HepG2 (cell line): ENCODE results near the gene MAGEA8. TPM values are rescaled to one million over a fixed set of nuclear protein-coding genes. Genes with fewer than 3 reads are reported as not detected.

Source experiments
- ATAC-seq: fragments of 200-7000 bp; cut with Tn5 transposase; 3 replicates; pipeline ENCODE4 v1.9.1; 2020; ENCODE audit warnings: mild to moderate bottlenecking, moderate library complexity
- BruUV-seq: library from RNA; stranded (reverse); fragments of 400-500 nt; replicated peaks from 2 replicates; lab custom pipeline; 2021; lab: Mats Ljungman, UMichigan
- CTCF ChIA-PET: fragments of 300-600 bp; formaldehyde crosslinking; extraction: SDS; loops from one replicate; lab custom pipeline; 2021; ENCODE audit warnings: low total read pairs, inconsistent platforms, low intra/inter-chr PET ratio; lab: Yijun Ruan, JAX
- POLR2A ChIA-PET: fragments of 350-600 bp; sonication (Branson Sonifier 250); formaldehyde crosslinking; loops from one replicate; lab custom pipeline; 2020; ENCODE audit warnings: antibody characterized with exemption, inconsistent platforms; lab: Yijun Ruan, JAX
- DNase-seq: peaks from one replicate; pipeline ENCODE4 v3.0.0-alpha.2; 2015; ENCODE audit warnings: low spot score
- FAIRE-seq: peaks from 3 replicates; lab custom pipeline; 2011; peaks lifted over from hg19 to GRCh38; lab: Jason Lieb, UNC
- H2AFZ ChIP-seq: one replicate; pipeline ENCODE4 v1.6.1; 2011; ENCODE audit warnings: low read length, inconsistent platforms
- H3K27ac ChIP-seq: fragments of 300-600 bp; 3 replicates; pipeline ENCODE4 v1.8.0; 2011; ENCODE audit warnings: mixed run types, mild to moderate bottlenecking, mixed read lengths, low read length, inconsistent platforms; ENCODE audit not compliant: insufficient read depth; ENCODE audit errors: extremely low read length
- H3K27me3 ChIP-seq, 2 experiments: fragments of 200-600 bp in 1 of 2; 2 replicates in 1 of 2; 3 replicates in 1 of 2; pipeline versions ENCODE4 v1.6.0 to v1.8.0; 2011; ENCODE audit warnings: low read length in 2 of 2, mild to moderate bottlenecking in 2 of 2, moderate library complexity in 2 of 2, inconsistent platforms in 1 of 2; ENCODE audit not compliant: insufficient read depth in 2 of 2, control insufficient read depth in 1 of 2
- H3K36me3 ChIP-seq, 2 experiments: fragments of 200-600 bp in 1 of 2; replicated peaks in 1 of 2; 2 replicates in 1 of 2; 3 replicates in 1 of 2; pipeline versions ENCODE4 v1.5.1 to v1.8.0; 2011; ENCODE audit warnings: low read length in 2 of 2, inconsistent platforms in 1 of 2; ENCODE audit not compliant: insufficient read depth in 2 of 2, control insufficient read depth in 1 of 2
- H3K4me1 ChIP-seq: 2 replicates; pipeline ENCODE4 v1.5.1; 2012; ENCODE audit warnings: low read length, inconsistent platforms; ENCODE audit not compliant: insufficient read depth
- H3K4me2 ChIP-seq: 2 replicates; pipeline ENCODE4 v1.6.0; 2011; ENCODE audit warnings: low read depth, low read length, inconsistent platforms
- H3K4me3 ChIP-seq, 3 experiments: fragments of 200-600 bp in 1 of 3; sonication (generic), shearing (Covaris generic) in 1 of 3; replicated peaks in 1 of 3; 2 replicates each; pipeline ENCODE4 v1.5.1; 2011 to 2016; ENCODE audit warnings: low read length in 3 of 3, inconsistent platforms in 2 of 3, low read depth in 2 of 3, mild to moderate bottlenecking in 2 of 3, control low read depth in 1 of 3, mixed read lengths in 1 of 3; ENCODE audit not compliant: insufficient read depth in 1 of 3
- H3K79me2 ChIP-seq: one replicate; pipeline ENCODE4 v1.6.1; 2011; ENCODE audit warnings: low read length, inconsistent platforms; ENCODE audit not compliant: insufficient read depth
- H3K9ac ChIP-seq: 2 replicates; pipeline ENCODE4 v1.6.0; 2011; ENCODE audit warnings: mild to moderate bottlenecking, low read depth, low read length, inconsistent platforms; ENCODE audit not compliant: insufficient read depth
- H3K9me3 ChIP-seq: 2 replicates; pipeline ENCODE4 v1.5.1; 2012; ENCODE audit warnings: mild to moderate bottlenecking, low read length
- H4K20me1 ChIP-seq: 2 replicates; pipeline ENCODE4 v1.6.0; 2011; ENCODE audit warnings: inconsistent platforms, mild to moderate bottlenecking, low read length, moderate library complexity; ENCODE audit not compliant: insufficient read depth
- CC2D1A ChIP-seq: sonication (generic); formaldehyde crosslinking; IDR thresholded peaks from 2 replicates; pipeline ENCODE4 v1.8.1; 2023; ENCODE audit warnings: mild to moderate bottlenecking, missing genetic modification reagents
- CCDC6 ChIP-seq: sonication (generic); formaldehyde crosslinking; IDR thresholded peaks from 2 replicates; pipeline ENCODE4 v1.8.1; 2022; ENCODE audit warnings: mild to moderate bottlenecking, missing genetic modification reagents, moderate library complexity
- ETS1 ChIP-seq: sonication (generic); formaldehyde crosslinking; IDR thresholded peaks from 2 replicates; pipeline ENCODE4 v1.4.0; 2020; ENCODE audit warnings: missing genetic modification reagents
- HINFP ChIP-seq: sonication (generic); formaldehyde crosslinking; IDR thresholded peaks from 2 replicates; pipeline ENCODE4 v1.4.0; 2020; ENCODE audit warnings: low read depth, mild to moderate bottlenecking, missing genetic modification reagents
- MAFK ChIP-seq, 2 experiments: IDR thresholded peaks in 1 of 2; conservative IDR thresholded peaks in 1 of 2; 2 replicates each; pipeline ENCODE4 v1.6.1; 2011; ENCODE audit warnings: improper control_type of control experiment in 2 of 2, low read length in 2 of 2
- NR2F6 ChIP-seq, 2 experiments: IDR thresholded peaks; 2 replicates each; pipeline ENCODE4 v1.6.1; 2016; ENCODE audit warnings: antibody characterized with exemption in 1 of 2, mild to moderate bottlenecking in 1 of 2
- NR3C1 ChIP-seq: sonication (generic); formaldehyde crosslinking; IDR thresholded peaks from 2 replicates; pipeline ENCODE4 v1.4.0; 2020; ENCODE audit warnings: missing genetic modification reagents
- PLSCR1 ChIP-seq: sonication (generic); formaldehyde crosslinking; IDR thresholded peaks from 2 replicates; pipeline ENCODE4 v1.5.0; 2020; ENCODE audit warnings: missing genetic modification reagents, mild to moderate bottlenecking, borderline replicate concordance
- ZMAT3 ChIP-seq: sonication (generic); formaldehyde crosslinking; conservative IDR thresholded peaks from 2 replicates; pipeline ENCODE4 v1.7.0; 2021; ENCODE audit warnings: missing genetic modification reagents
- ZNF367 ChIP-seq: sonication (generic); formaldehyde crosslinking; IDR thresholded peaks from 2 replicates; pipeline ENCODE4 v1.4.0; 2020; ENCODE audit warnings: missing genetic modification reagents, borderline replicate concordance
- ZNF597 ChIP-seq: sonication (generic); formaldehyde crosslinking; IDR thresholded peaks from 2 replicates; pipeline ENCODE4 v1.5.0; 2020; ENCODE audit warnings: missing genetic modification reagents
- ZNF720 ChIP-seq: sonication (generic); formaldehyde crosslinking; IDR thresholded peaks from 2 replicates; pipeline ENCODE4 v1.4.0; 2020; ENCODE audit warnings: missing genetic modification reagents
- ZNF768 ChIP-seq: sonication (generic); formaldehyde crosslinking; IDR thresholded peaks from 2 replicates; pipeline ENCODE4 v1.4.0; 2020; ENCODE audit warnings: missing genetic modification reagents
- ZNF775 ChIP-seq: sonication (generic); formaldehyde crosslinking; IDR thresholded peaks from 2 replicates; pipeline ENCODE4 v1.4.0; 2020; ENCODE audit warnings: missing genetic modification reagents, mild to moderate bottlenecking, moderate library complexity, borderline replicate concordance
- ZNF788 ChIP-seq: sonication (generic); formaldehyde crosslinking; IDR thresholded peaks from 2 replicates; pipeline ENCODE4 v1.5.0; 2020; ENCODE audit warnings: mild to moderate bottlenecking, missing genetic modification reagents, borderline replicate concordance
- WGBS: methylation state at CpG from one replicate; pipeline ENCODE4 v1.1.6; 2017; ENCODE audit warnings: low lambda C conversion rate; 5-methylcytosine and 5-hydroxymethylcytosine counted together
- in situ Hi-C: cut with HindIII; loops from 2 replicates; pipeline ENCODE4 v1.10.0; 2017; ENCODE audit warnings: low pct_unique_long_range_greater_than_20kb; ENCODE audit not compliant: extremely low pct_ligation_motif_present
- intact Hi-C: fragments of 100-400 bp; cut with micrococcal nuclease; formaldehyde crosslinking; loops from one replicate; pipeline ENCODE4 v1.10.0; 2022; ENCODE audit not compliant: unreplicated experiment
- polyA plus RNA-seq, 8 experiments: library from polyadenylated mRNA; depleted of rRNA in 3 of 8; stranded (reverse) in 7 of 8; unstranded in 1 of 8; fragments of >200 nt; fragmentation: Illumina TruSeq in 4 of 8; extraction: Trizol in 4 of 8; gene quantifications; 2 replicates each; pipeline versions ENCODE4 v1.2.1 to v1.2.3, GENCODE V29; 2011 to 2016; ENCODE audit warnings: low read depth in 4 of 8, missing spikeins in 1 of 8, mixed read lengths in 1 of 8; ENCODE audit not compliant: insufficient read depth in 1 of 8
- total RNA-seq, 5 experiments: library from RNA; depleted of rRNA; stranded (reverse); fragments of >200 nt; fragmentation: Illumina TruSeq; extraction: Trizol; gene quantifications; 2 replicates each; pipeline ENCODE4 v1.2.3, GENCODE V29; 2016; ENCODE audit warnings: low read depth in 1 of 5

The MAGEA8 gene
- total and polyA plus RNA-seq, 2 of the 13 experiments (the other 11 are each of a cell fraction or from before 2014, with no cell fraction given), result not detected

- Histone ChIP-seq H4K20me1 (no peaks in the 10 kb centered on the region), H3K79me2 (no peaks in the 10 kb centered on the region), H3K4me2 (no peak overlapping the region), H3K27ac (no peak overlapping the region), H3K4me1 (no peaks in the 10 kb centered on the region), H2AFZ (no peak overlapping the region), H3K9me3 (no peaks in the 10 kb centered on the region), H3K9ac (no peak overlapping the region), H3K4me3 (no peak overlapping the region), H3K36me3 (no peaks in the 10 kb centered on the region), H3K27me3 (no peaks in the 10 kb centered on the region; a peak in 1 of 5 replicates)
- ATAC-seq, result no peak
- 10% methylated on average over 2 of the region's 2 CpGs for WGBS
- intact Hi-C loops, result loop anchor here (10.0 kb wide), 1 partner anchor 1205 kb away; no protein-coding TSS in a partner anchor
- no peak for FAIRE-seq
- ChIA-PET CTCF (no interaction called here), POLR2A (no interaction called here)
- in situ Hi-C loops, result no loop called here
- BruUV-seq, result no TSS peak
- DNase-seq, result no peak
- TF ChIP-seq ZNF367 (CRISPR knock-in tag) (no peak), MAFK (conservative IDR thresholded peaks at IDR 0.05 in 1 of 2, IDR thresholded peaks at IDR 0.05 in 1 of 2; ENCODE audit: low read length in 2 of 2) (peak in 1 of 2 experiments; percentile 33; a peak in 2 of 4 replicates)
Observed at GRCh38 chrX:149849787-149850186, 31.2 kb upstream of the MAGEA8 start.

- DNase-seq (no peak), FAIRE-seq (no peak), ATAC-seq (no peak)
- no peaks in the 10 kb centered on the region for H3K79me2 ChIP-seq
- no peaks in the 10 kb centered on the region for H3K9me3 ChIP-seq
- ChIA-PET CTCF (no interaction called here), POLR2A (no interaction called here)
- H3K27ac ChIP-seq, result no peak overlapping the region
- BruUV-seq, result no TSS peak
- in situ Hi-C loops, result no loop called here
- H3K27me3 ChIP-seq, result no peaks in the 10 kb centered on the region; a peak in 1 of 5 replicates
- no peak overlapping the region for H2AFZ ChIP-seq
- no peak overlapping the region for H3K4me2 ChIP-seq
- no peaks in the 10 kb centered on the region for H3K36me3 ChIP-seq
- intact Hi-C loops, result no loop called here
- H3K9ac ChIP-seq, result no peak overlapping the region
- H4K20me1 ChIP-seq, result no peaks in the 10 kb centered on the region
- no peak overlapping the region for H3K4me3 ChIP-seq
- no peaks in the 10 kb centered on the region for H3K4me1 ChIP-seq
- TF ChIP-seq ZNF720 (CRISPR knock-in tag) (no peak), HINFP (CRISPR knock-in tag) (no peak), ZMAT3 (CRISPR knock-in tag) (no peak), ZNF775 (CRISPR knock-in tag) (no peak), CCDC6 (CRISPR knock-in tag) (no peak), NR3C1 (CRISPR knock-in tag) (no peak), ZNF597 (no peak), ZNF788 (CRISPR knock-in tag) (no peak), ETS1 (CRISPR knock-in tag) (no peak), ZNF768 (CRISPR knock-in tag) (no peak), PLSCR1 (CRISPR knock-in tag) (no peak), CC2D1A (CRISPR knock-in tag) (no peak), NR2F6 (IDR thresholded peaks at IDR 0.05) (no peak), NR2F6 (CRISPR knock-in tag; IDR thresholded peaks at IDR 0.05) (no peak)
Observed at GRCh38 chrX:149851864-149852263, 29.1 kb upstream of the MAGEA8 start.
